OCI-LY7 (cell line): ENCODE measurements around the gene SERINC5. TPM values are rescaled to one million over a fixed set of nuclear protein-coding genes. Genes with fewer than 3 reads are reported as not detected.

Source experiments
- BruUV-seq: library from RNA; stranded (reverse); fragments of 400-500 nt; replicated peaks from 2 replicates; lab custom pipeline; 2021; lab: Mats Ljungman, UMichigan
- CTCF ChIA-PET: fragments of 300-600 bp; sonication (Branson Sonifier 250); formaldehyde crosslinking; loops from one replicate; lab custom pipeline; 2022; ENCODE audit warnings: antibody characterized with exemption; ENCODE audit not compliant: unreplicated experiment; lab: Charles Lee
- POLR2A ChIA-PET: fragments of 300-600 bp; sonication (Branson Sonifier 250); formaldehyde crosslinking; loops from one replicate; lab custom pipeline; 2022; ENCODE audit warnings: antibody characterized with exemption; lab: Charles Lee
- DNase-seq: peaks from one replicate; pipeline ENCODE4 v3.0.0-alpha.2; 2015; ENCODE audit warnings: low spot score
- H2AFZ ChIP-seq: fragments of 200-600 bp; sonication (generic), shearing (Covaris generic); 2 replicates; pipeline ENCODE4 v1.6.1; 2014; ENCODE audit warnings: mild to moderate bottlenecking, antibody characterized with exemption, low read length, moderate library complexity
- H3K27ac ChIP-seq: fragments of 200-600 bp; sonication (generic); 2 replicates; pipeline ENCODE4 v1.5.1; 2014; ENCODE audit warnings: mixed run types, low read depth, mild to moderate bottlenecking, moderate library complexity, low read length, inconsistent platforms; ENCODE audit not compliant: poor library complexity, severe bottlenecking
- H3K36me3 ChIP-seq: fragments of 200-600 bp; sonication (generic); 2 replicates; pipeline ENCODE4 v1.6.1; 2014; ENCODE audit warnings: mild to moderate bottlenecking, antibody characterized with exemption, low read length, moderate library complexity, mixed read lengths; ENCODE audit not compliant: insufficient read depth
- H3K4me1 ChIP-seq: fragments of 200-600 bp; sonication (generic); 2 replicates; pipeline ENCODE4 v1.5.1; 2014; ENCODE audit warnings: mild to moderate bottlenecking, low read length; ENCODE audit not compliant: insufficient read depth, poor library complexity, severe bottlenecking
- H3K4me2 ChIP-seq: fragments of 200-600 bp; sonication (generic); 2 replicates; pipeline ENCODE4 v1.6.1; 2014; ENCODE audit warnings: mild to moderate bottlenecking, low read length
- H3K4me3 ChIP-seq: fragments of 200-600 bp; sonication (generic); 2 replicates; pipeline ENCODE4 v1.5.1; 2014; ENCODE audit warnings: mild to moderate bottlenecking, low read depth, low read length; ENCODE audit not compliant: poor library complexity, severe bottlenecking
- H3K79me2 ChIP-seq: fragments of 200-600 bp; sonication (generic); 2 replicates; pipeline ENCODE4 v1.6.1; 2016; ENCODE audit warnings: low read depth, mild to moderate bottlenecking, low read length, moderate library complexity, mixed read lengths; ENCODE audit not compliant: insufficient read depth
- H3K9me2 ChIP-seq: fragments of 200-600 bp; sonication (generic); 2 replicates; pipeline ENCODE4 v1.6.1; 2016; ENCODE audit warnings: mild to moderate bottlenecking, low read length, mixed read lengths; ENCODE audit not compliant: insufficient read depth
- H3K9me3 ChIP-seq: fragments of 200-600 bp; sonication (generic); 2 replicates; pipeline ENCODE4 v1.6.1; 2014; ENCODE audit warnings: mild to moderate bottlenecking, mixed run types, low read length, mixed read lengths
- H4K20me1 ChIP-seq: fragments of 200-600 bp; sonication (generic); 2 replicates; pipeline ENCODE4 v1.6.1; 2014; ENCODE audit warnings: mild to moderate bottlenecking, antibody characterized with exemption, low read length, moderate library complexity, mixed read lengths; ENCODE audit not compliant: insufficient read depth
- EZH2phosphoT487 ChIP-seq: fragments of 200-600 bp; sonication (generic); IDR thresholded peaks from 2 replicates; pipeline ENCODE4 v1.6.1; 2018; ENCODE audit warnings: low read depth, borderline replicate concordance, mild to moderate bottlenecking, mixed run types, antibody characterized with exemption, low read length, moderate library complexity, mixed read lengths
- intact Hi-C: fragments of 100-400 bp; cut with micrococcal nuclease; formaldehyde crosslinking; loops from one replicate; pipeline ENCODE4 v1.10.0; 2022; ENCODE audit not compliant: unreplicated experiment
- total RNA-seq, 2 experiments: library from RNA; depleted of rRNA in 1 of 2; stranded (reverse); fragments of >200 nt in 1 of 2; shearing (Covaris generic) in 1 of 2; gene quantifications; 2 replicates each; pipeline ENCODE4 v1.2.3, GENCODE V29; 2014 to 2022
- TF ChIP-seq, protein P1 (sequence below): fragments of 200-600 bp; sonication (generic); conservative IDR thresholded peaks from 2 replicates; pipeline ENCODE4 v1.5.1; 2014; ENCODE audit warnings: mild to moderate bottlenecking, antibody characterized with exemption, low read length, moderate library complexity, mixed read lengths

Gene SERINC5
- total RNA-seq, 2 experiments from 2014 or later: 31.2 to 87.9 TPM

- Histone ChIP-seq H2AFZ (no peak overlapping the region), H3K4me2 (no peak overlapping the region), H4K20me1 (no peaks in the 10 kb centered on the region), H3K9me2 (no peaks in the 10 kb centered on the region), H3K9me3 (no peaks in the 10 kb centered on the region), H3K4me3 (no peak overlapping the region), H3K4me1 (no peaks in the 10 kb centered on the region), H3K27ac (no peak overlapping the region), H3K36me3 (no peaks in the 10 kb centered on the region), H3K79me2 (no peaks in the 10 kb centered on the region)
- no peak for TF ChIP-seq EZH2phosphoT487
- TF ChIP-seq, protein P1, sequence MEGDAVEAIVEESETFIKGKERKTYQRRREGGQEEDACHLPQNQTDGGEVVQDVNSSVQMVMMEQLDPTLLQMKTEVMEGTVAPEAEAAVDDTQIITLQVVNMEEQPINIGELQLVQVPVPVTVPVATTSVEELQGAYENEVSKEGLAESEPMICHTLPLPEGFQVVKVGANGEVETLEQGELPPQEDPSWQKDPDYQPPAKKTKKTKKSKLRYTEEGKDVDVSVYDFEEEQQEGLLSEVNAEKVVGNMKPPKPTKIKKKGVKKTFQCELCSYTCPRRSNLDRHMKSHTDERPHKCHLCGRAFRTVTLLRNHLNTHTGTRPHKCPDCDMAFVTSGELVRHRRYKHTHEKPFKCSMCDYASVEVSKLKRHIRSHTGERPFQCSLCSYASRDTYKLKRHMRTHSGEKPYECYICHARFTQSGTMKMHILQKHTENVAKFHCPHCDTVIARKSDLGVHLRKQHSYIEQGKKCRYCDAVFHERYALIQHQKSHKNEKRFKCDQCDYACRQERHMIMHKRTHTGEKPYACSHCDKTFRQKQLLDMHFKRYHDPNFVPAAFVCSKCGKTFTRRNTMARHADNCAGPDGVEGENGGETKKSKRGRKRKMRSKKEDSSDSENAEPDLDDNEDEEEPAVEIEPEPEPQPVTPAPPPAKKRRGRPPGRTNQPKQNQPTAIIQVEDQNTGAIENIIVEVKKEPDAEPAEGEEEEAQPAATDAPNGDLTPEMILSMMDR: no peak
- intact Hi-C loops: loop anchor here (10.0 kb wide), 2 partner anchors 387 to 577 kb away; partner anchors contain the start of gene FAM151B
- DNase-seq: no peak
- no TSS peak for BruUV-seq
- POLR2A ChIA-PET: interaction anchor here (0.5 kb wide), 1 partner anchor 43 kb away, joined by 3 read pairs; no protein-coding TSS in a partner anchor
- CTCF ChIA-PET: no interaction called here
Measured at GRCh38 chr5:80097451-80097850, 158.4 kb downstream of the SERINC5 start.

GRCh38 chr5:80094236-80094738 is 161.6 kb downstream of the SERINC5 start:
- BruUV-seq: no TSS peak
- no peaks in the 10 kb centered on the region for H4K20me1 ChIP-seq
- H3K4me2 ChIP-seq: no peak overlapping the region
- no peaks in the 10 kb centered on the region for H3K36me3 ChIP-seq
- ChIA-PET POLR2A (interaction anchor here (0.6 to 1.1 kb wide), 4 partner anchors 24 to 245 kb away, joined by 4 to 7 read pairs (median 6); no protein-coding TSS in a partner anchor), CTCF (interaction anchor here (0.9 kb wide), 1 partner anchor 50 kb away, joined by 3 read pairs; no protein-coding TSS in a partner anchor)
- H3K9me3 ChIP-seq: no peaks in the 10 kb centered on the region
- no peak overlapping the region for H3K27ac ChIP-seq
- no peak overlapping the region for H3K4me3 ChIP-seq
- no peak for TF ChIP-seq EZH2phosphoT487
- TF ChIP-seq, protein P1: no peak
- no peaks in the 10 kb centered on the region for H3K4me1 ChIP-seq
- H3K79me2 ChIP-seq: no peaks in the 10 kb centered on the region
- H3K9me2 ChIP-seq: no peaks in the 10 kb centered on the region
- intact Hi-C loops: loop anchor here (10.0 kb wide), 2 partner anchors 391 to 581 kb away; partner anchors contain the start of gene FAM151B
- no peak overlapping the region for H2AFZ ChIP-seq
- no peak for DNase-seq

DNA sequence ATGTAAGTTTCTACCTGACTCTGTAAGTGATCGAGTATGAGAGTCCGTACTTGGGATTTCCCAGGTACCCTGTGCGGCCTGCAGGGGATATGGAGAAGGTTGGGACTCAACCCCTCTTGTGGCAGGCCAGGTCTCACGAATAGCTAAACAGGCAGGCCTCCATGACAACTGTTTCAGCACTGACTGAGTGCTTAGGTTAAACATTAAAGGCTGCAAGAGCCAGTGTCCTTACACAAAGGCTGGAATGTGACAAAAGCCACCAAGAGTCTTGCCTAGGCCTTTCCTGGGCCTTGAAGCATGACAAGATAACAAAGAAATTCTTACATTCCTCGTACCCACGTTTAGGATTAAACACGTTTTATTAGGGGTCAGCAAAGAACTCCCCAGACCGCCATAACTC is 162.1 kb downstream of the SERINC5 start:
- DNase-seq: no peak
- intact Hi-C loops: loop anchor here (10.0 kb wide), 2 partner anchors 391 to 581 kb away; partner anchors contain the start of gene FAM151B
- Histone ChIP-seq H3K27ac (no peak overlapping the region), H3K4me1 (no peaks in the 10 kb centered on the region), H3K9me2 (no peaks in the 10 kb centered on the region), H4K20me1 (no peaks in the 10 kb centered on the region), H3K36me3 (no peaks in the 10 kb centered on the region), H3K4me2 (no peak overlapping the region), H3K9me3 (no peaks in the 10 kb centered on the region), H2AFZ (no peak overlapping the region), H3K4me3 (no peak overlapping the region), H3K79me2 (no peaks in the 10 kb centered on the region)
- POLR2A ChIA-PET: interaction anchor here (0.6 kb wide), 1 partner anchor 24 kb away, joined by 5 read pairs; no protein-coding TSS in a partner anchor
- CTCF ChIA-PET: no interaction called here
- no peak for TF ChIP-seq EZH2phosphoT487
- TF ChIP-seq, protein P1: no peak
- no TSS peak for BruUV-seq
